AG08396 (cell line): ENCODE results near the gene CHI3L1.
A peak's percentile ranks its signal among the peaks of the same experiment; 100 is the strongest.
"Not testable (repeated sequence)": the region's sequence is repeated elsewhere in the genome, so short reads cannot be mapped to it uniquely, and the experiment has no call there.

Experiments
- DNase-seq: peaks from one replicate; pipeline ENCODE4 v3.0.0; 2012; ENCODE audit warnings: low spot score, mixed read lengths

Gene CHI3L1

GRCh38 chr1:203186446-203187303, at the start of gene CHI3L1:
TSS of gene CHI3L1 (minus strand) at chr1:203186704. CDS start at chr1:203186623, 81 bp downstream.
- DNase-seq = no peak

DNA sequence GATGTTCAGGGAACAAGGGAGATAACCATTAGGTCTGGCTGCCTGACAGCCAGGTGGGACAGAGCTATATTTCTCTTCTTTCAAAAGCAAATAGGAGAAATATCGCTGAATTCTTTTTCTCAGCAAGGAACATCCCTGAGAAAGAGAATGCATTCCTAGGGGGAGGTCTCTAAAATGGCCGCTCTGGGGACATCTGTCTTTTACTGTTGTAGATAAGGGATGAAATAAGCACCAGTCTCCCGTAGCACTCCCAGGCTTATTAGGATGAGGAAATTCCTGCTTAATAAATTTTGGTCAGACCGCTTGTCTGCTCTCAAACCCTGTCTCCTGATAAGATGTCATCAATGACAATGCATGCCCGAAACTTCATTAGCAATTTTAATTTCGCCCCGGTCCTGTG, 48.4 kb upstream of the CHI3L1 start:
- not testable (repeated sequence) for DNase-seq

DNA sequence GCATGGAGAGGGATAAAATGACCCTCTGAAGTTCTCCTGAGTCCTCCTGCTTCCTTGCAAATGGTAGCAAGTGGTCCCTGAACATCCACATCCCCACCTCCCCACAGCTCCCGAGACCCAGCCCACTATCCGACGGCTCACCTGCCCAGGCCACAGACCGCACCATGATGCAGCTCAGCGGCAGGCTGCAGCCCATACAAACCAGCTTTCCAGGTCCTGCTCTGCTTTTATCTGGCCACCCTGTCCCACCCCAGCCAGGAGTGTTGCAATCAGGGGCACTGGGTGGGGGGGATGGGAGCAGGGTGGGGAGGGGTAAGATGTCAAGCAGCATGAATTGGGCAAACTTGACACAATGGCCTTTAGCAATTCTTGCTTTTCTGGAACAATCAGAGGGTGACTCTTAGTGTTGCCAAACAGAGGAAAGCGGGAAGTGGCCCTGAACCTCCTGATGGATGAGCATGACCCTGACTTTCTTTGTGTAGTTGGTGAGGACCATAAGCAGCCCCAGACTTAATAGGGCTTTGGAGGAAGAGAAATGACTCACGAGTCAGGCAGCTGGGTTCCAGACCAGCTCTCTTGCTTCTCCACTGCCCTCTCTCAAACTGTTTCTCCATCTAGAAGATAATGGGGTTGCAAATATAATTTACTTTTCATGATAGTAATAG, 43.1 kb upstream of the CHI3L1 start, which contains the start of gene CHIT1:
Gene CHIT1, minus strand, starts transcription at position 203 of the 665 bp plus-strand sequence. Its CDS starts 37 bp downstream, at position 166.
- no peak for DNase-seq

- no peak for DNase-seq
Observed at GRCh38 chr1:203228670-203229069, 42.2 kb upstream of the CHI3L1 start.

DNA sequence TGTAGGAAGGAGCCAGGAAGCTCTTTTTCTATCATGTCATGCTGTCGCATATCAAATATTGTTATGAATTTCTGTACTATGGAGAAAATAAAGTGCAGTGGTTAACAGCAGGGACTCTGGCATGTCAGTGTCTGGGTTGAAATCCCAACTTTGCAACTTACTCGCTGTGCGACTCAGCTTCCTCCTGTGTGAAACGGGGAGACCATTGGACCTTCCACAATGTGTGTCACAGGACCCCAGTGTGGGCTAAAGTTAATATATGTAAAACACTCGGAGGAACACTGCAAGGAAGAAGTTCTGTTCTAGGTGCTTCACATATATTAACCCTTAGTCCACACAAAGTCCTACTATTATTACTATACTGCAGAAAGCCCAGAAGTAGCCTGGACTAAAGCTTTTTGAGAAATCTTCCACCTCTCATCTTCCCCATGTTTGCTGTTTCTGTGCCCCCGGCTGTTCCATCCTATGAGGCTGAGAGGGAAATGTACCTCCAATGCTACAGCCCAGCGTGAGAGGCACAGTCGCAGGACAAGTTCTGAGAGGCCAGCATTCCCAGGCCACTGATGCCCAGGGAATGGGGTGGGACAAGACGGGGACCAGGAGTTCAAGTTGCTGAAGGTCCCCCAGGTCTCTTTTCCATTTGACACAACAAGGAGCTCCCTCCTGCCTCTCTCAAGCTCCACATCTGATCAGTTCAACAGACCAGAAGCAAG, 41.0 kb upstream of the CHI3L1 start:
- DNase-seq = no peak

GRCh38 chr1:203225071-203225470, 38.6 kb upstream of the CHI3L1 start:
- no peak for DNase-seq

DNA sequence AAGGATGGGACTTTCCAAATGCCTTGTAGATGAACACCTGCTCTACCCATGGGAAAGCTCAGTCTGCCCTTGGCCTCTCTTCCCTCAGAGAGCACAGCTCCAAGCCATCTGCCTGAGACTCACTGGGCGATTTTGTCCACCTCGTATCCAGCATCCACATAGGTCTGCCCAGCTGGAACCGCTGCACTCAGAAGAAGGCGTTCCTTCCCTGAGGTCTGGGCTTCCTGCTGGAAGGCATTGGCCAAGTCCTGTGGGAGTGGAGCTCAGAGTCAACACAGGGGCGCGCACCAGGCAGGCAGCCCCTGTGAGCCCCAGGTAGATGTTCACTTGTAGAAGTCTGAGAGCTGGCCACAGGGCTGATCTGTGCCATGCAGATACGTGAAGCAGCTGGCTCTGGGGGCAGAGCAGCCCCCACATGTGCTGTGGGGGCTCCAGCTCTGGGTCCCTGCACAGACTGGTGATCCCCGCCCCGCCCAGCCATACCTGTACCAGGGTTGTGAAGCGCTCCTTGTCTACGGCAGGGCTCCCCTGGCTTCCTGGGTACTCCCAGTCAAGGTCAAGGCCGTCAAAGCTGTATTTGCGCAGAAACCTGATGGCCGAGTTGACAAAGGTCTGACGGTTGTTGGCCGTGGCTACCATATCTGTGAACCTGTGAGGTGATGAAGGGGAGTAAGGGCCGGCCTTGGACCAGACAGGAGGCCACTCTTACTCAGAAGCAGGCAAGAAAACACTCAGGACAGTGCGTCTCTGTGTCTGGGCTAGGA, 36.7 kb upstream of the CHI3L1 start:
- no peak for DNase-seq

GRCh38 chr1:203219934-203220333, 33.4 kb upstream of the CHI3L1 start:
- DNase-seq = no peak

DNA sequence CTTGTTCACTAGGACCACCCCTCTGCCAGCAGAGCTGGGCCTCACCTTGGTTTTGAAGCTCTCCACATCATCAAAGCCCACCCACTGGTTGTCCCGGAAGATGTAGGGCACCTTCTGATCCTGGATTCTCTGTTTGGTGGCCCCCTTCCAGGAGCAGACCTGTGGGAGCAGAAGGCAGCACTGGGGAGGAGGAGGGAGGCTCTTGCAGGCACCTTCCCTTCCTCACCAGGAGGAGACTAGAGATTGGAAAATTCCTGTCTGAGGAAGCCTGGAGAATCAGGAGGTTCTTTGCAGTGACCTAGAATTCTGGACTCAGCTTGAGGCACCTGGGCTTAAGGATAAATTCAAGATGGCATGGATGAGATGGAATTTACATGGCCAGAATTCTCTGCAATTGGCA, 32.7 kb upstream of the CHI3L1 start:
- DNase-seq = no peak

- no peak for DNase-seq
Observed at GRCh38 chr1:203217668-203218067, 31.2 kb upstream of the CHI3L1 start.

GRCh38 chr1:203217139-203217655, 30.7 kb upstream of the CHI3L1 start:
- DNase-seq = no peak

DNA sequence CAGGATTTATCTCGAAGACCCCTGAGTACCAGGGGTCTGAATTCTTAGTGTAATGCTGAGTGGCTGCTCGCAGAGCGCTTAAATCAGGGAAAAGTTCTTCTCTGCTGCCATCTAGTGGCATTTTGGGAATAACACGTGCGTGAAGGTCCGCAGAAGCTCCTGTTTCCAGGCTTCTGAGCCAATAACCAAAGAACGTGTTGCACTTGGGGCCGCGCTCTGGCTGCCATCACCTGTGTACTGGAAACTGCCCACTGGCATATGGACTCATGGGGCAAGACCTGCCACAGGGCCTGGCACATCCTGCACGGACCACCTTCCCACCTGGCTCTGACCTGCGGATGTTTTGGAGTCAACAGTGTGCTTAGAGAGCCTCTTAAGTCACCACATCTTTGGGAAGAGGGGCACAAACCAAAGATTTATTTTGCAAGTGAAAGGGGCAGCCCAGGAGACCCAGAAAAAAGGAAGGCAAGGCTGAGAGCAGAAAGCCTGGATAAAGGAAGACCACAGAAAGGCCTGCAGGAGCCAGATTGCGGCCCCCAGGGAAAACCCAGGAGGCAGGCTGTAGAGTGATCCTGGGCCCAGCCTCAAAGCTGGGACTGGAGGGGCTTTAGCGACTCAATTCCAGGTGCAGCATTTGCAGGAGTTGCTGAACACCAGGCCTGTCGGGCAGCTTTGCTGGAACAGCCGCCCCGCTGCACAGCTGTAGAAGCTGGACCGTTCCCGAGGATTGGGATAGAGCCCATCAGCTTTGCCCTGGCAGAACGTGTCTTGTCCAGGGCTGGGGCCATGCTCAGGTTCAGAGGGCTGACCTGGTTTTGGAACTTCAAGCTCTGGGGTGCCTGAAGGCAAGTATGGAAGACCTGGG, 30.0 kb upstream of the CHI3L1 start:
- peak; percentile 61 for DNase-seq

DNA sequence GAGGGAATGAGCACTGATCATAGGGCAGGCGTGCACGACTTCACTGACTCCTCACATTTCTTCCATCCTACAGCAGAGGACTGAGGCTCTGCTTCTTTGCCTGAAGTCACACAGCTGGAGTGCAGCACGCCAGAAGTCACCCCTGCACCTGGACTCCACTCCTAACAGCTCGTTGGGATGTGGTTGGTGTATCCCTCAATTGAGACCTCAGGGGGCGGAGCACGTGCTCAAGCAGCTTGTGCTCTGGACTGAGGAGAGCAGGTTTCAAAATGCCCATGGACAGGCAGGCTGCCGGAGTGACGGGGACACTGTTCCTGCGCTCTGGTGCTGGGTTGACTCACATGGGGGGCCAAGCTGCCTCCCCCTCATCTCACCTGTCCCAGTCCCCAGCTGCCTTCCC, 29.1 kb upstream of the CHI3L1 start:
- no peak for DNase-seq

GRCh38 chr1:203214871-203215270, 28.4 kb upstream of the CHI3L1 start:
- DNase-seq = no peak

DNA sequence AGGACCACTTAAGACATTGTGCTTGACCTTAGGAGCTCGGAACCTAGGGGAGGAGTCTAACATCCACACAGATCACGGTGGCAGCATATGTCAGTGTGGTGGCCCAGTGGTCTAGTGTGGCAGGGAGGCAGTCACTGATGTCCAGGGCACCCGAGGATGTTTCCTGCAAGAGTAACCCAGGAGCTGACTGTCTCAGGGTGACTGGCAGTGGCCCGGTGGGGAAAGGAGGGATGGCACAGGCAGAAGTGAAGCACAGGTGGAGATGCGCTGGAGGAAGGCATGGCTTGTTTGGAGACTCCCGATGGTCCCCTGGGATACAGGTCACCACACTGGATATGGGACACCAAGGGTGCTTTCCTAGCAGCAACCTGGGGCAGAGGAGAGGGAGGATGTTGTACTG, 26.6 kb upstream of the CHI3L1 start:
- DNase-seq = no peak

GRCh38 chr1:203211812-203212211, 25.3 kb upstream of the CHI3L1 start:
- no peak for DNase-seq

DNA sequence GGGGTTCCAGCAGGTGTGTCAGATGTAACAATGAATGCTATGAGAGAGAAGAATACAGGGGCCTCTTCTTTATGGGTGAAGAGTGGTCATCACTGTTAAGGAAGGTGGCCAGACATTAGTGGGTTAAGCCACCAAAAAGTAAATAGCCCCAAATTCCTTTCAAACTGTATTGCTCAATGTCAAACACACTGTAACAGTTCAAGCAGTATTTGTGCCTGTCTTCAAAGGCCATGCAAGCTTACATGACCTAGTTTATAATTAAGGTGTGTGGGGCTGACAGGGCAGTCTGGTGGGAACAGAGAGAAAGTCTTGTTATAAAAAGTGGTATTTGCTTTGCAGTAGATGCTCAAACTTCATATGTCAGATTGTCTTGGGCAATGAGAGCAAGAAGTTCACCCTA, 24.5 kb upstream of the CHI3L1 start:
- DNase-seq = no peak

- no peak for DNase-seq
Observed at GRCh38 chr1:203210350-203210749, 23.8 kb upstream of the CHI3L1 start.

GRCh38 chr1:203208181-203208580, 21.7 kb upstream of the CHI3L1 start:
- no peak for DNase-seq

DNA sequence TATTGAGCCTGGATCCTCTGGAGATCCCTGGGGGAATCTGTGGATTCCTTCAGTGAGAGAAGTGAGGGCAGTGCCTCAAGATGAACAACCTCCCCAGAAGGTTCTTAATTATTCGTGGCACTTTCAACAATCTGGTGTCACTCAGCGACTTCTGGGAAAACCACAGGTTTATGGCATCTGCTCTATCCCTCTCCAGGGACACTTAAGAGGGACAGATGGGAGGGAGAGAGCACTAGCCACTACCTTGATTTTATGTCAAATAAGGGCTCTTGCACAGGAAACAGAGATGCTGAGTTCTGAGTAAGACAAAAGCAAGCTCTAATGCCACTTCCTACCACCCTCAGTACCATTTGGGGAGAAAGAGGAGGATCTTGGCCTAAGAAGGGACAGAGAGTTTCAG, 21.2 kb upstream of the CHI3L1 start:
- no peak for DNase-seq
